GM23248 (cell line): ENCODE measurements around the gene HIVEP1.

ENCODE experiments used
- EZH2 ChIP-seq: fragments of 200-600 bp; sonication (generic); IDR thresholded peaks from 2 replicates; pipeline ENCODE4 v1.6.1; 2018; ENCODE audit warnings: antibody characterized with exemption, mild to moderate bottlenecking; ENCODE audit not compliant: insufficient read depth, poor library complexity, severe bottlenecking
- EZH2phosphoT487 ChIP-seq: fragments of 200-600 bp; sonication (generic); IDR thresholded peaks from 2 replicates; pipeline ENCODE4 v1.6.1; 2018; ENCODE audit warnings: antibody characterized with exemption, moderate library complexity, mild to moderate bottlenecking, low read depth; ENCODE audit not compliant: insufficient read depth

DNA sequence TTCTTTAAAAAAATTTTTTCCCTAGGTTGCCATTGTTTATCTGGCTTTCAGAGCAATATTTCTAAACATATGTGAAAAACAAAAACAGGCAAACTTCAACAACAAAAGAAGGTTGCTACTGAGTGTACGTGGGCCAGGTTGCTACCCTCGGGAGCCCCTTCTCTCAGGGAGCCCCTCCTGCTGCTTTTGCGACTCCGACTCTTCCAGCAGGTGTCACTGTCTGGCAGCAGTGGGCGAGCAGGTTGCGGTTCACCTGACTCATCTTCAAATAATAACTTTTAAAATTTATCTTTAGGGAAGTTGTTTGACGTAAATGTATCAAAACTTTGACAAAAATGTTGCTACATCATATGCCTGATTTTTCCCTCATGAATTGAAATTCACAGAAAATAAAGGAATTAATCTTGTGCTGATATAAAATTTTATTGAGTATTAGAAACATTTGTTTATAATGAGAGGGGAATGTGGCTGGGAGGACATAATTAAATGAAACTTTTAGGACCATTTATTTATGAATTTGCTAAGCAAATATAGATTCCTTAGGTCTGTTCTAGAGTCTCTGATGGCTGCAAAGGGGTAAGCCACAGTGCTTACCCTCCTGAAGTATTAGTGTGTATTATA is 138.8 kb downstream of the HIVEP1 start:
- no peak for TF ChIP-seq EZH2
- no peak for TF ChIP-seq EZH2phosphoT487
